ENCODE measurements around the gene PRPSAP1.

PRPSAP1 gene, protein sequence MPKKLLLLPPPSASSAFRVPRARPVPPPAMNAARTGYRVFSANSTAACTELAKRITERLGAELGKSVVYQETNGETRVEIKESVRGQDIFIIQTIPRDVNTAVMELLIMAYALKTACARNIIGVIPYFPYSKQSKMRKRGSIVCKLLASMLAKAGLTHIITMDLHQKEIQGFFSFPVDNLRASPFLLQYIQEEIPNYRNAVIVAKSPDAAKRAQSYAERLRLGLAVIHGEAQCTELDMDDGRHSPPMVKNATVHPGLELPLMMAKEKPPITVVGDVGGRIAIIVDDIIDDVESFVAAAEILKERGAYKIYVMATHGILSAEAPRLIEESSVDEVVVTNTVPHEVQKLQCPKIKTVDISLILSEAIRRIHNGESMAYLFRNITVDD

GRCh38 chr17:76353599-76354316 lies at the start of gene PRPSAP1:
Gene PRPSAP1 (minus strand): TSS chr17:76353916. CDS start chr17:76353703, 213 bp downstream.
- DNase-seq (ENCODE audit: low spot score): peak; percentile 90

DNA sequence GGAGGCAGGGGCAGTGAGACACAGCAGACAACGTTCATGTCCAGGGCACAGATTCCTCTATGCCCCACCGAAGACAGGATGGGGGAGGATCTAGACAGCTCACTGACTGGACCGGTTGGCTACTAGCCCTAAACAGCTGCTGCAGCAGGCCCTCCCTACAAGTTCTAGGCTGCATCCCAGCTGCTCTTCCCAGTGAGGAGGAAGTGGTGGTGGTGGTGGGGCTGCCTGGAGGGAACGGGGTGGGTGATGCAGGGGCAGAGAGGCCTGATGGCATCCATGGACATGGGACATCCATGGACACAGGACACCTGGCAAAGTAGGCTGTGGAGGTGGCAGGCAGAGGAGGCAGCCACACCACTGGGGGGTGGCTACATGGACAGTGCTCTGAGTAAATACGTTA lies 49.0 kb upstream of the PRPSAP1 start:
- DNase-seq (ENCODE audit: low spot score): no peak

DNA sequence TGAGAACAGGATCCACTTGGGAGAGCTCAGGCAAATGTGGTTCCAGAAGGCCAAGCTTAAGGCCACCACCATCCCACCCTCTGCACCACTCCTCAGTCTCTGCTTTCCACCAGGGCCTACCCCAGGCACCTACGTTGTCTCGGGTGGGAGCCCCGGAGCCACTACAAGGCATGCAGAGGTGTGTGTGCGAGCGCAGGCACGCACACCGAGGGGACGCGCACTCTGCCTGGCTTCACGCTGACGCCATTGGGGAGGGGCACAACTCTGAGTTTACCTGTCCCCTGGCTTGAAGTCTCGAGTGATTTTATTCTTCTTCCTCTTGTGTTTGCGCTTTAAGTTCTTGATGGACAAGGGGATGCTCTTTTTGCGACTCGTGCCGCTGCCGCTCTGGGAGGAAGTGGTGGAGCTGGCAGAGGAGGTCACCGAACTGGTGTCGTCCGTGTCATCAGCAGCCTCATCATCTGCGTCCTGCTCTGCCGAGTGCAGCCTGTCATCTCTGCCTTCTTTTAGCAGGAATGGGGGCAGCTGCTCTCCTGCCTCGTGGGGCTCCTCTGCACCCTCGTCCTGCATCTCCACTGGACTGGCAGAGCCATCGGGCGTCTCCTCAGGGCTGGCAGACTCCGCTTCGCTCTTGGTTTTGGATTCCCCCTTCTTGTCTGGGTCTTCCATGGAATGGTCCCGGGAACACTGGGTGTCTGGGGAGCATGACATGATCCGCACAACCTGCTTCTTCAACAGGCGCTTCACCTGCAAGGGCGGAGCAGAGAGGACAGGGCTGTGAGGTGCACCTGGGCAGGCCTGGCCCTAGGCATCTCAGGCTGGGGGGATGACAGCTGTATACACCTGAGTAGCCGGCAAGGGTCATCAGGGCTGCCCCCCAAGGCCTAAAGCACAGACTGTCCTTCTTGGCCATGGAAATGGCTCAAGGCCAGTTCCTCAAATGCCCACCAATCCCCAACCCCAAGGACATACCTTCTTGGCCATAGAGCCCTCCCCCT lies 45.8 kb upstream of the PRPSAP1 start:
- no peak for DNase-seq (ENCODE audit: low spot score)

- DNase-seq (ENCODE audit: low spot score): no peak
Measured at GRCh38 chr17:76398523-76399174, 44.9 kb upstream of the PRPSAP1 start.

DNA sequence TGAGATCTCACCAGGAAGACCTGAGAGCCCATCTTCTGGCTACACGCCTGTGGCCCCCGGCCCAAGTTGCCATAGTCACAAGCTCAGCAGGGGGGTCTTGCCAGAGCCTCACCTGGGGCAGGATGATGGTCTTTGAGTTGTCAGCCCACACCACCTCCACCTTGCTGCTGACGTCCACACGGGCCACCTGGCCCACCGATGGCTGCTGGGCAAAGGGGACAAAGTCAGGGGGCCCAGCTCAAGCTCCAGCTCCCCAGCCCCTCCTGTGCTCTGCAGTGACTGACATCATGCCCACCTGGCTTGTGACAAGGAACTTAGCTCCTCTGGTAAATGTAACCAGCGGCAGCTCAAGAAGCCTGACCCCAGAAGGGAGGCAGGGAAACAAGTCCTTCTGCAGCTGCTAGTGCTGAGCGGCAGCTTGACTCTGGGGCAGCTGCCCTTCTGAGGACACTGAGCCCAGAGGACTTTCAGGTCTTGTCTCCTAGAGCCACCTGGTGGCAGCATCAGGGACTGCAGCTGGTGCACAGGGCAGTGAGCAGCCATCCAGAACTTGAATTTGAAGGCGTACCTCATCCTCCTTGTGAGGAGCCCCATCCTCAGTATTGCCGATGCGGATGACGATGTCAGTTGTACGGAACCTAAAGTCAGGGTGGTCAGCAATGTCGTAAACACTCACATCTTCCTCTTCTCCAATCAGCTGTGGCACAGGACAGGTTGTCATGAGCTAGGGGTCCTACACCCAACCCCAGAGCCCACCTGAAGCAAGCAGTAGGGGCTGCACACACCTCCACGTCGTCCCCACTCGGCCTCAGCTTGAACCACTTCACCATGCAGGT lies 44.2 kb upstream of the PRPSAP1 start:
- peak; percentile 84 for DNase-seq (ENCODE audit: low spot score)

GRCh38 chr17:76397184-76397583 lies 43.5 kb upstream of the PRPSAP1 start:
- no peak for DNase-seq (ENCODE audit: low spot score)

DNA sequence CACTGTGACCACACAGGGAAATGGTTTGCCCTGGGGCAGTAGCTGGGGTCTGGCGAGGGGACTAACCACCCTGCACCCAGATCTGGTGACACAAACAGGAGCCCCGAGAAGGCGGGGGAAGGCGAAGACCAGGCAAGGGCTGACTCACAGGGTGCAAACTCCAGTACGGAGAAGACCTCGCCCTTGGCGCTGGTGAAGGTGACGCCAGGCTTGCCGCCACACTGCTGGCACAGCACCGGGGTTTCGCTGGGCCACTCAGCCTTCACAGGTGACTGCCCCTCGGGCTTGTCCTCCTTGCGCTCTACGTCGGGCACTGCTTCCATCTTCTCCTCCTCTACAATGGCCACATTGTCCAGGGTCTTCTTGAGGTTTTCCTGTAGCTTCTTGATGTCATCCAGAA lies 42.3 kb upstream of the PRPSAP1 start:
- no peak for DNase-seq (ENCODE audit: low spot score)

DNA sequence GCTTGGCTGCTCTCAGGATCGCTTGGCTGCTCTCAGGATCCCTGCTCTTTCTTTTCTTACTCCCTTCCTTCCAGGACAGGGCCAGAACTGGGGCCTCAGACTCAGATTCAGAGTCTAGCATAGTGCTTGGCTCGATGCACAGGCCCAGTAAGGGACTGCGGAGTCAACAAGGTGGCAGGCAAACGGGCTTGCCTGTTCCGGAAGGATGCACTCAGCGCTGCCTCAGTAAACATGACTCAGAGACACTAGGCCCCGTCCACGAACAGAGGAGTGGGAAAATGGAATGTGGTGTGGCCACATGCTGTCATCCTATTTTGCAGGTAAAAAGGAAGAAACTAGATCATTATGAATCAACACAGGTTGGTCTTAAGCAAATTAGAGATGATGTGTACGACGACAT lies 40.5 kb upstream of the PRPSAP1 start:
- no peak for DNase-seq (ENCODE audit: low spot score)

- no peak for DNase-seq (ENCODE audit: low spot score)
Measured at GRCh38 chr17:76391200-76391715, 37.5 kb upstream of the PRPSAP1 start.

DNA sequence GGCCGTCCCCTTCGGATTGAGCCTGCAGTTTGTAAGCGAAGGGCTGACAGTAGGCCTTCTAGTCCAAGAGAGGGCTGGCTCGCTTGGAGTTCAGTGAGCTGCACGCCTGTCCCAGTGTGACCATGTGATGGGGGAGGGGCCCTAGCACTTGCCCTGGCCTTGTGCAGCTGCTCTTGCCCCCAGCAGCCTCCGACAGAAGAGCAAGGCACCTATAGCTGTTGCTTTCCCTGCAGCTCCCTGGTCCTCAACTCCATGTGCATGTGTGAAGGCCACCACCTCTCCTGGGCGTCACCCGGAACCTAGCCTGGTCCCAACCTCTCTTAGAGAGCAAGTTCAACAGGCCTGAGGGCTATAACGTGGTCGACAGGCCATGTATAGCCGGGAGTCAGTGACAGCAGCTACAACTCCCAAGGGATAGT lies 36.3 kb upstream of the PRPSAP1 start:
- DNase-seq (ENCODE audit: low spot score): no peak

- no peak for DNase-seq (ENCODE audit: low spot score)
Measured at GRCh38 chr17:76388966-76389888, 35.5 kb upstream of the PRPSAP1 start.

DNA sequence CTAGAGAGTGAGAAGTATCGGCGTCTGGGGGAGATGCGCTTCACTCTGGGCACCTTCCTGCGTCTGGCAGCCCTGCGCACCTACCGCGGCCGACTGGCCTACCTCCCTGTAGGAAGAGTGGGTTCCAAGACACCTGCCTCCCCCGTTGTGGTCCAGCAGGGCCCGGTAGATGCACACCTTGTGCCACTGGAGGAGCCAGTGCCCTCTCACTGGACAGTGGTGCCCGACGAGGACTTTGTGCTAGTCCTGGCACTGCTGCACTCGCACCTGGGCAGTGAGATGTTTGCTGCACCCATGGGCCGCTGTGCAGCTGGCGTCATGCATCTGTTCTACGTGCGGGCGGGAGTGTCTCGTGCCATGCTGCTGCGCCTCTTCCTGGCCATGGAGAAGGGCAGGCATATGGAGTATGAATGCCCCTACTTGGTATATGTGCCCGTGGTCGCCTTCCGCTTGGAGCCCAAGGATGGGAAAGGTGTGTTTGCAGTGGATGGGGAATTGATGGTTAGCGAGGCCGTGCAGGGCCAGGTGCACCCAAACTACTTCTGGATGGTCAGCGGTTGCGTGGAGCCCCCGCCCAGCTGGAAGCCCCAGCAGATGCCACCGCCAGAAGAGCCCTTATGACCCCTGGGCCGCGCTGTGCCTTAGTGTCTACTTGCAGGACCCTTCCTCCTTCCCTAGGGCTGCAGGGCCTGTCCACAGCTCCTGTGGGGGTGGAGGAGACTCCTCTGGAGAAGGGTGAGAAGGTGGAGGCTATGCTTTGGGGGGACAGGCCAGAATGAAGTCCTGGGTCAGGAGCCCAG lies 33.5 kb upstream of the PRPSAP1 start:
- no peak for DNase-seq (ENCODE audit: low spot score)

DNA sequence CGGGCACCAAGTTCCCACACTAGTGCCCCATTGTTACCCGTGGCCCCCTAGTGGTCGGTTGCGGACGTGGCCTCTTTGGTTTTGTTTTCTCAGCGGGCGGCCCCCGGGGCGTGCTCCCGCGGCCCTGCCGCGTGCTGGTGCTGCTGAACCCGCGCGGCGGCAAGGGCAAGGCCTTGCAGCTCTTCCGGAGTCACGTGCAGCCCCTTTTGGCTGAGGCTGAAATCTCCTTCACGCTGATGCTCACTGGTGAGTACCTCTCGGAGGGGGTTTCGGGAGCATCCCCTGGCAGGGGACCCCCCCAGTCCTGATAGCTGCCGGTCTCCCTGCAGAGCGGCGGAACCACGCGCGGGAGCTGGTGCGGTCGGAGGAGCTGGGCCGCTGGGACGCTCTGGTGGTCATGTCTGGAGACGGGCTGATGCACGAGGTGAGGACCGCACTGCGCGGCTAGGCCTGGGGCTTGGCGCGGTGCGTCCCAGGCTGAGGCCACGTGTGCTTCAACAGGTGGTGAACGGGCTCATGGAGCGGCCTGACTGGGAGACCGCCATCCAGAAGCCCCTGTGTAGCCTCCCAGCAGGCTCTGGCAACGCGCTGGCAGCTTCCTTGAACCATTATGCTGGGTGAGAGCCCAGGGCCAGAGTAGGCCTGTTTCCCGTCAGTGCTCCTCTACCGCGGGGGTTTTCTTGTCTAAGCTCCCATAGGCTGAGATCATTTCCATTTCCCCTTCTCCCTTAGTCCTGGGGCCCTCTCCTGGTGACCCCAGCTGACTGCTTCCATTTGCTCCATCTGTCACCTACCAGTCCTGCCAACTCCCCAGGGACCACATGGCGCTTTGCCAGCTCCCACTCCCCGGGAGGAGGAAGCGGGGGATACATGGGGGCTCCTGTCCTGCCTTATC lies 32.4 kb upstream of the PRPSAP1 start:
- peak; percentile 94 for DNase-seq (ENCODE audit: low spot score)

DNA sequence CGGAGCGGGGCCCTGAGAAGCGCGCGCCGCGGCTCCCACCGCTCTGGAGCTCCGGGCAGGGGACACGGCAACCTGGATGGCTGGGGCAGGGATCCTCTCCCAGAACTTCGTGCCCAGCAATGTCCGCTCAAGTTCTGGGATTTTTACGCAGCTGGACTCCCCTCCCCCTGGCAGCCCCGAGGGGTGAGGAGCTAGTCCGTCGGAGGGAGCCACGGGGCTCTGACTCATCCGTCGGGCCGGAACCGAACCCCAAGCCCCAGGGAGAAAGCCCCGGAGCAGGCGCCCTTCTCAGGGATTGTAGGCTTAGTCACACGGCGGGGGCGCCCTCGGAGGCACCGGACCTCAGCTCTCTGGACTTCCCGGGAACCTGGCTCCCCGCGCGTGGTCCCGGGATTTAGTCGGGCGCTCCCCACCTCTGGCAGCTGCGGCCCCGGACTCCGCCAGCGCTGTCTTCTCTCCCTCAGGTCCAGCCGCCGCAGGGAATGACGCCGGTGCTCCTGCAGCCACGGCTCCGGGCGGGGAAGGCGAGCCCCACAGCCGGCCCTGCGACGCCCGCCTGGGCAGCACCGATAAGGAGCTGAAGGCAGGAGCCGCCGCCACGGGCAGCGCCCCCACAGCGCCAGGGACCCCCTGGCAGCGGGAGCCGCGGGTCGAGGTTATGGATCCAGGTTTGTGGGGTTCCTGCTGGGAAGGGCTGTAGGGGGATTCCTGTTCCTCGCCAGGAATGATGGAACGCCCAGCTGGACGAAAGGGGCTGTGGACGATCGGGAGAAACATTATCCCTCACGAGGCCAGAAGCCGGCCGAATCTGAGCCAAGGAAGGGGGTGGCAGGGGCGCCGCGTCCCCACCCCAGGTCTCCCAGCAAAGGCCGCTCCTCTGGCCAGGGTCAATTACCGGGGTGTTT lies 31.5 kb upstream of the PRPSAP1 start:
- DNase-seq (ENCODE audit: low spot score): no peak

DNA sequence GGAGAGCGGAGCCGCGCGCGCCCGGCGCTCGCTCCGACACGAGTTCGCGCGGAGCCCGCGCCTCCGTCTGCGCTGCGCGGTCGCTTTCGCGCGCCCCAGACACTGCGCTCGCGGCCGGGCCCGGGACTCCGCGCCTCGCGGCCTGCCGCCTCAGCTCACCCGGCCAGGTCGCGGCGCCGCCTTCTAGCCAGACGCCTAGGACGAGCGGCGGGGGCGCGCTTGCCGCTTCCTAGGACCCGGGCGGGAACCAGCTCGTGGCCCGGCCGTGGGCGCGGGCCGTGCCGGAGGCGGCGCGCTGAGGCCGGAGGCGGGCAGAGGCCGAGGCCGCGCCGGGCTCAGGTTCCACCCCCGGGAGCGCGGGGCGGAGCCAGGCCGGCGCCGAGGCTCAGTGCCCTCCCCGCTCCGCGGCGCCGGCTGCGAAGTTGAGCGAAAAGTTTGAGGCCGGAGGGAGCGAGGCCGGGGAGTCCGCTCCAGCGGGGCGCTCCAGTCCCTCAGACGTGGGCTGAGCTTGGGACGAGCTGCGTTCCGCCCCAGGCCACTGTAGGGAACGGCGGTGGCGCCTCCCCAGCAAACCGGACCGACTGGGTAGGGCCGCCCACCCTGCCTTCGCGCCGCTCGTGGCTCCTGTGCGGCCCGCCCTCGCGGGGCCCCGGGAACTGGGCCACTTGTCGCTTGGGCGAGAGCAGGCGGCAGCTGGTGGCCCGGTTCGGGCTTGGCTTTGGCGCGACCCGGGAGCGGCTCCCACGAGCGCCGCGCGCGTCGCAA lies 30.7 kb upstream of the PRPSAP1 start, which contains the start of gene SPHK1:
TSS of gene SPHK1 (plus strand) at position 388 of the 765 bp plus-strand sequence. CDS start 1,036 bp downstream, outside the sequence.
- peak; percentile 87 for DNase-seq (ENCODE audit: low spot score)

Measured in germinal center (tissue), 1 donor.